Stimulated activated CD8-positive, alpha-beta memory T cell treated with anti-CD3 and anti-CD28 coated beads, Interleukin-7, amount 100 ng/mL, for 1 hour (primary cell): Measurements from ENCODE around the gene TMEM44.
"Not testable (repeated sequence)": the region's sequence is repeated elsewhere in the genome, so short reads cannot be mapped to it uniquely, and the experiment has no call there.

ENCODE experiments used
- DNase-seq, 2 donors: peaks; one replicate each; pipeline ENCODE4 v3.0.0-alpha.2; 2020; ENCODE audit warnings: low read depth in 2 of 2

The TMEM44 gene

DNA sequence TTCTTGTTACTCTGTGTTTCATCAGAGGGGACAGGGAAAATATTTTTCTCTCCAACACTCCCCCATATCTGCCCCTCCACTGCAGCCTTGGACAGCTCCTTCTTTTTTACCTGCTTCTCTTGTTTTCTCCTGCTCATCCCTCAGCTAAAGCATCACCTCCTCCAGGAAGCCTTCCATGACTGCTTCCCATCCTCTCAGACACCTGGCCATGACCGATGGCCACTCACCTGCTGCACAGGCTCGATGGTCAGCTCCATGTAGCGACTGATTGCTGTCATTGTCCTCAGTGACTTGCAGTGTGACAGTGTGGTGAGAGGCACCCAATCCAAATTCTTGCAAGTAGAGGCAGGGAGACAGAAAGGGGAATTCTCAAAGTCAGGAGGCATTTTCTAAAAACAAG, 22.5 kb downstream of the TMEM44 start:
- DNase-seq, result no peak

DNA sequence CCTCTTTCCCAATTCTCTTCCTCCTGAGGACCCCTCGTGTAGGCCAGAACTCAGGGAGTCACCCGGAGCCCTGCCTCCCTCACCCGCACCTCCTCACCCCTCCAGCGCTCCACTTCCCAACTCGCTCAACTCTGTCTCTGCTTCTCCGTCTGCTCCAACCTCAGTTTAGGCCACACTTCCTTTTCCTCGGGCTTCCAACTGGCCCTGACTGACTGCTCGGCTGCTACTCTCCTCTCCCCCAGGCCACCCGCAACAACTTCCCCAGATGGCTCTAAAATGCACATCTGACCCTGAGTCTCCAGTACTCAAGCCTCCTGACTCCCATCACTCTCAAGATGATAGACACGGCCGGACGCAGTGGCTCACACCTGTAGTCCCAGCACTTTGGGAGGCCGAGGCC, 23.6 kb downstream of the TMEM44 start:
- DNase-seq, result no peak

DNA sequence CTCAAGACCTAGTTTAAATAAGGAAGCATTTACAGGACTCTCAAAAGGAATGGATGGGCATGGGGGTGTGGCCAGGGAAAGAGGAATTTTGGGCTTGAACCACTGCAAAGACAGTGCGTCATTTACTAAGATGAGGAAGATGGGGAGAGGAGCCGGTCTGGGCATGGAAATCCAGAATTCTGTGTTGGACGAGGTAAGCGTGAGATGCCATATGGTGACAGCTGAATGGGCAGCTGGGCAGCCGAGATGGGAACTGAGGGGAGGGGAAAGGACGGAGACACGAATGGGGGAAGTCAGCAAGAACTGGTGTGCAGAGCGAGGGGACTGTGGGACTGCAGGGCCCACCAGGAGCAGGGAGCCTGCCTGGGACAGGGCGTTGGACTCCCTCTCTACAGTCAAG, 24.2 kb downstream of the TMEM44 start:
- DNase-seq, result no peak

DNA sequence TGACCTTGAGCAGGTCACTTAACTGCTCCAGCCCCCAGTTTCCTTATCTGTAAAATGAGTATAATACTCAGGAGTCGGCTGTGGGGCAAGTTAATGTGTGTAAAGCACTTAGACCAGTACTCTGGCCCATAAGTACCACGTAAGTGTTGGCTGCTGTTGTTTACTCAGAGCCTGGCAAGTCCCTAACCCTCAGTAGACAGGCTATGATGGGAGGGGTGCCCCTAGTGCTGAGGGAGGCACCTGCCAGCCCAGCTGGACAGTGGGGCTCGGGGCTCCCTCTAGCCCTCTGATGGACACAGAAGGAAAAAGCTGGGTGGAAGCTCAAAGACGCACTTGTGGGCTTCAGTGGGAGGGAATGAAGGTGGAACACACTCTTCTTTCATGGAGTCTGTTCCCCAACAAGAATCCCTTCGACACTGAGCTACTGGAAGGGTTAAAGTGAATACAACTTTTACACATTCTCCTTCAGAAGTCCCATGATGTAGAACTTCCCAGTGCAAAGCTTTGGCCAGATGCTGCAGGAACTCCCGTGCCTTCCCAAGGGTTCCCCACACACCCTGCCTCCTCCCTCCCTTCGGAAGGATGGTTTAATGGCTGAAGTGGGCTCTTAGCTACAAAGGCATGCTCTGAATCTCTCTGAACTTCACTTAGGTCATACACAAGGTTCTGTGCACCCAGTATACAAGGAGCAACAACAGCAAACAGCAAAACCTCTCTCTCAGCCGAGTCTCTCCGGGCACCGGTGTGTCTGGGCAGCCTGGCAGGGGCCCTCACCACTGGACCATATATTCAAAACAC, 25.4 kb downstream of the TMEM44 start:
- no peak for DNase-seq

DNA sequence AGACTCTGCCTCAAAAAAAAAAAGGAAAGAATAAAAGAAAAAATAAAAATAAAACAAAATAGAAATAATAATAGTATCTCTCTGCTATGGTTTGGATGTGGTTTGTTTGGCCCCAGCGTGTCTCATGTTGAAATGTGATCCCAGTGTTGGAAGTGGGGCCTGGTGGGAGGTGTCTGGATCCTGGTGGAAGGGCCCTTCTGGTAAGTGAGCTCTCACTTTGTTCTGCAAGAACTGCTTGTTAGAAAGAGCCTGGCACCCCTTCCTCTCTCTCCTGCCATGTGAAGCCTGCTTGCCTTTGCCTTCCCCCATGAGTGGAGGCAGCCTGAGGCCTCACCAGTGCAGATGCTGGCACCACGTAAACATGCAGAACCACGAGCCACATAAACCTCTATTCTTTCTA, 26.3 kb downstream of the TMEM44 start:
- DNase-seq, result no peak

DNA sequence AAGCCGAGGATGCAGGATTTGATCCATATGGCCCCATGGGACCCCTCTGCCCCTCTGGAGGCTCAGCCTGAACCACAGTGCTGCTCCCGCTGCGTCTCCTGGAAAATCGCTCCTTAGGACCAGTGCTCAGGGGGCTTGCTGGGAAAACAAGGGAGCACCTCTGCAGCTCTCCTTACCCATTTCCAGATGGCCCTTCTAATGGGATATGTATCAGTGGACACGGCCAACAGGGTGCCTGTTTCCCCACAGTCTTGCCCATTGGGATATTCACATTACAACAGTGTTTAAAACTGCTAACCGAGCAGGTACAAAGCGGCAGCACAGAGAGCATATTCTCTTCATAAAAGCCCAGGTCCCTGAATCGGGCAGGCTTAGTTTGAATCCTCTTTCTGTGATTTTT, 27.1 kb downstream of the TMEM44 start:
- no peak for DNase-seq

DNA sequence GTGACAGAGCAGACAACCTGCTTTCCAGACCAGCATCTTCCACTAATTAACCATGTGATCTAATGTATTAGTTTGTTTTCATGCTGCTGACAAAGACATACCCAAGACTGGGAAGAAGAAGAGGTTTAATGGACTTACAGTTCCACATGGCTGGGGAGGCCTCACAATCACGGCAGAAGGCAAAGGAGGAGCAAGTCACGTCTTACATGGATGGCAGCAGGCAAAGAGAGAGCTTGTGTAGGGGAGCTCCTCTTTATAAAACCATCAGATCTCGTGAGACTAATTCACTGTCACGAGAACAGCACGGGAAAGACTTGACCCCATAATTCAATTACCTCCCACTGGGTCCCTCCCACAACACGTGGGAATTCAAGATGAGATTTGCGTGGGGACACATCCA, 27.9 kb downstream of the TMEM44 start:
- not testable (repeated sequence) for DNase-seq

DNA sequence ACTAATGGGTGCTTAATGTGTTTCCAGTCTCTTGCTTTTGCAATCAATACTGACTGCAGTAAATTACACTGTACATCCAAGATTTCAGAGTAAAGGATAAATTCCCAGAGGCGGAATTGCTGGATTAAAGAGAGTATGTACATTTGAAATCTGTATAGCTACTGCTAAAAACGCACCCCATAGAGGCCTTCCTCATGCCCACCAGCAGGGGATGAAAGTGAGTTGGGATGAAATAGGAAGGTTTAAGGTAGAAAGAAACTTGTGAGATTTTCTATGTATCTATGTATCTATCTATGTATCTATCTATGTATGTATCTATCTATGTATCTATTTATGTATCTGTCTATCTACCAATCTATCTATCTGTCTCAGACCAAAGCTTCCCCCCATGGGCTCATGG, 28.4 kb downstream of the TMEM44 start:
- DNase-seq, result no peak

DNA sequence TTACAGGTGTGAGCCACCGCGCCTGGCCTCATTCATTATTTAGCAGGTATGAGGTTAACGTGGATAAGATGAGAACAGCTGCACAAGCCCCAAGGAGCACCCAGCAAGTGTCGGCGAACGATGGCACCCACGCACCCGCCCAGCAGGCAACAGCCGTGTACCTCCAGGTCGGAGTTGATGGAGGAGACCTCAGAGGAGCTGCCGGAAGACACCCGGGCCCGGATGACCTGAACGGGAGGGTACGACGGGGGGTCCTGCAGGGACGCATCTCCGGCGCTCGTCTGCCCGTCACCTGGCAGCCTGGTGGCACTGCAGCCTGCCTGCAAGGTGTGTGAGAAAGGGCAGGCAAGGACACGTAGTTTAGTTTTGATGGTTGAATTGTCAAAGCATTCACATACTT, 29.1 kb downstream of the TMEM44 start:
- no peak for DNase-seq

DNA sequence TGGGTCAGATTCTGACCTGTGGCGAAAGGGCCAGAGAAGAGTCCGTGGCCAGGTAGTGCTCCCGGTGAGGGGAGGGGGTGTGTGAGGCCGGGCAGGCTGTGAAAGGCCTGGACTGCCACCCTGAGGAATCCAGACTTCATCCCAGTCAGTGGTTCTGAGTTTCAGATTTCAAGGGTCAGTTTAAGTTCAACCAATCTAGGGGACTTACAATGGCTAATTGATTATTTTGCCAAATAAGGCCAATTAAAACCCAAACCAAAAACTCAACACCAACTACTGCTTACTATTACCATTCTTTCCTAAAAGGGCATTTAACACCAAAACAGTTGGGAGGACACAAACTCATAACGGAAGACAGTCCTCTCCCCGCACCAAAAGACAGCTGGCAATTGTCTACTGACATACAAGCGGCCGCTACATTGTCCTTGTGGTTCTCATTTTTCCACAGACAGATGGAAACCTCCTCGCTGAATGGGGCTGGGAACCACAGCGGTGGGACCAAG, 30.5 kb downstream of the TMEM44 start:
- DNase-seq, result no peak

DNA sequence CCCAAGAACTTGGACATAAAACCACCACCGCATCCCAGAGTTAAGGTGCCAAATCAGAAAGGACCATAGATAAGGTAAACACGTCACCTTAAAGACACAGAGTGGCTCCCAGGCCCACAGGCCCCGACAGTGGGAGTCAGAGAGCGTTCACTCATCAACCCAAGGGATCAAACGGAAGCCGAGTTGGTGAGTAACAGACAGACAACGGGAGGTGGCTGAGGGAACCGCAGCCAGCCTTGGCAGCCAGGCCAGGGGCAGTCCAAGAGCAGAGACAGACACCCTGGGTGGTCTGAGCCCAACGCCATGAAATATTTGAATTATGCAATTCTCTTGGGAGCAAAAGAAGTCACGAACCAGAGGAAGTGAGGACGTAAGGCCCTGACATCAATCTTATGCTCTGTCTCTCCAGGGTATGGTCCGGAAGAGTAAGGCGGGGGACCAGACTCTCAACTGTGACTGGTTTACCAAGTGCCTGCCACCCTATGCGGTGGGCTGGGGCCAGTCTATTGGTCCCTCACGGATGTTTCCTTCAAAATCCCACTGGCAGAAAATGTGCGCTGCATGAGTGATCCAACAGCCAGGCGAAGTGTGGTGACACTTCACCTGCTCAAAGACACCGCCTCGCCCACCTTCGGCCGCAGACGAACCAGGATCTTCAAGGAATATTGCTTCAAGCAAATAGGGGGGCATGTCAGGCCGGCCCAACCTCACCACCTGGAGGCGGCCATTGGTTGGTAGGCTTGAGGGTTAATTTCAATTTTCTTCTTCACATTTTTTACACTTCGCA, 34.3 kb downstream of the TMEM44 start:
- no peak for DNase-seq

DNA sequence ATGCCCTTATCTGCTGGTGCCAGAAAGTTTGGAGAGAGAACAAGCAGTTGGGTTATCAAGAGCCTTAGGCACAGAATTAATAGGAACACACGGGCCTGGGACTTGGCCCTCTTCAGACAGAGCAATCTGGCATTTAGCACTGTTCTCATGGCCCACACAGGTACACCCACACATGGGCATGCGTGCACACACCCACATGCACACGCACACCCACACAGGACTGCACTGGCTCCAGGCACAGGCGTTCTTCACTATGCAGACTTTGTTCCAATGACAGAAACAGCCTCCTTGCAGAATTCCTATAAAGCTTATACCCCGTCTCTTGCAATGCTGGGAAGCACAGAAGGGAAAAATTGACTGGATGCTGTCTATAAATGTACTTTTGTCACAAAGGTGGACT, 36.3 kb downstream of the TMEM44 start:
- no peak for DNase-seq

DNA sequence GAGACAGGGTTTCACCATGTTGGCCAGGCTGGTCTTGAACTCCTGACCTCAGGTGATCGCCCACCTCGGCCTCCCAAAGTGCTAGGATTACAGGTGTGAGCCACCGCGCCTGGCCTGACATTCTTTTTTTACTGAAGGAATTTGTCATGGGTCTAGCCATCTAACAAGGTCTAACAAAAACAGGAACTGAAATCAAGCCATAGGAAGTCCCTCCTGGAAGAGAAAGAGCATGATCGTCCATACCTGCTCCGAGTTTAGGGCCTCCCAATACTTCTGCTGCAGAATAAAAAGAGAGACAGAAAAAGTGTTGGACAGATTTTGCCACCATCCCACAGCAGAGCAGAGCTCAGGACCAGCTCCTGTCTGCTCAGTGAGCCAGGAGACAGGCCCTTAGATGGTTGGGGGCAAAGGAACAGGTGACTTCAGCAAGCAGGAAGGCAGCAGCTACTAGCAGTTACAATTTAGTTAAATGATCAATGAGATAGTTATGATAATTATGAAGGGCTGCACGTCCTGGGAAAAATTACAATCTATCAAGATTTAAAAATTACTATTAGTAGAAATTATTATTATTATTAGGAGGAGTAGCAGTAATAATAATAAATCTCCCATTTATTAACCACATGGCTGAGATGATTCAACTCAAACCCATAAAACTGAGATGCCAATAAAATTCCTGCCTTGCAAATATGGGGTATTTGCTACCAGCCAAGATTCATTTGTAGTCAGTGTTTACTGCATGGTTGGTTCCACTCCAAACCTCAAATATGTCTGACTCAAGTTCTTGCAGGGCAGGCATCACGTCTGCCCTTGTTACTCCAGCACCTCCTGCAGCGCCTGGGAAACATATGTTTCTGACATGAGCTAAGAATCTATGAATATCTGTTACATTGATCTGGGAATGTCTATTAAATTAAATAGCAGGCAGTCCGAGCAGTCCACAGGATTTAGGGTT, 40.1 kb downstream of the TMEM44 start:
- no peak for DNase-seq

DNA sequence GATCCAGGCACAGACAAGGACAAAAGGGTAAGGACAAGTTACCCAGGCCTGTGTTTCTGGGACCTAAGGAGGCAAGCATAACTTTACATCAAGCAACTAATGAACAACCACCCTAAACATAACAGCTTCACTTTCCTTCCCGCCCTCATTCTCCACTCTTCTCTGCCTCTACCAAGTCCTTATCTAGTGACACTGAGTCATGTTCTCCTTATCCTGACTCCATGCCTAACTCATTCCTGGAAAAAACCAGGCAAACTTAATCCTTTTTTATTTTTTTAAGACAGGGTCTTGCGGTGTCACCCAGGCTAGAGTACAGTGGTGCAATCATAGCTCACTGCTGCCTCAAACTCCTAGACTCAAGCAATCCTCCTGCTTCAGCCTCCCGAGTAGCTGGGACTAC, 44.5 kb downstream of the TMEM44 start:
- no peak for DNase-seq

DNA sequence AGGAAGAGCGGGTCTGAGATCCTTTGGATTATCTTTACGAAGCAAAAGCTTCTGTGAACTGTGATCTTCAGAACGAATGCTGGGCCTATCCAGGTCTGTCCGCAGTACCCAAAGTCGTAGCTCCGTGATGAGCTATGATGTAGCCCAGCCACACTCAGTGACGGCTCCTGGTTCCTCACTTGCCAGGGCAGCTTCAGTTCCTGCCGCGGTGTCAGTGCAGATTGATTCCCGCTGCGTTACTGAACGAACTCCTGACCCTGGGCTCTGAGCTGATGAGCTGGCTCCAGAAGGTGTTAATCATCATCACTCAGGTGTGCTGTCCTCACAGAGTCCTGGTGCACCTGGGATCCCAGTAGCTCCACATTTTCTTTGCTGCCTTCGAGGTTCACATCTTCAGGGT, 45.0 kb downstream of the TMEM44 start:
- no peak for DNase-seq

DNA sequence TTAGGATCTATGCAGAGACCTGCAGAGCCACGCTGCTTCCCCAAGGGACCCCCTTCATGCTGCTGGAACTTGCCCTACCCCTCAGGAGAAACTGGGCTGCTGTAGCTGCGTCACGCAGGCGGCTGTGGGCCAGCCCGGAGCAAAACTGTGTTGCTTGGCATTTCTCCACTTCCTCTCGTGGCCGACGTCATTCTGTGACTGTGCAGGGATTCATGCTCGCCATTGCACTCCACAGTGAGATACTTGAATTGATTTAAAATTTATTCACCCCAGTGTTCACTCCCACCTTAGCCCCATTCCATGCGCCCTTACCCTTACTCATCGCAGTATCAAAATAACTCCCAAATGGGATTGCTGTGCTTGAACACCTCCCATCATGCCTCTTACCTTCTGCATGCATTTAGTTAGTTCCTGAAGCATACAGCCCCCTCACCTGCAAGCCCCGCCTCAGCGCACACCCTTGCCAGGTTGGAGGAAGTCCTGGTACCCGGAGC, 45.7 kb downstream of the TMEM44 start:
- no peak for DNase-seq

DNA sequence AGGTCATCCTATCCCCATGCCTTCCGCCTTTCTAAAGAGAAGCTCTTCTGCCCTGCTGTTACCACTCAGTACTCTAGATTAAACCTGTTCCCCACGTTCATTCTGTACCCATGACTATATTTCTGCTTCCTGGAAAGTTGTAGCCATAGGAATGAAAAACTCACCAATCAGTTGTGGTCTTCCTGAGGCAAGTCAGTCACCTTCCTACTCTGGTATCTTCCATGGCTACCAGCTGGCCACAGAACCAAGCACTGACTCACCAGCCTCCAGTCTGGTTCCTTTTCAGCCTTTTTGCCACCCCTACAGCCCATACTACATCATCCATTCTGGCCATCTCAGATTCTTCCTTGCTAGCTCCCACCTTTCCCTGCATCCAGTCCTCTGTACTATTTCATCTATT, 46.4 kb downstream of the TMEM44 start:
- no peak for DNase-seq

DNA sequence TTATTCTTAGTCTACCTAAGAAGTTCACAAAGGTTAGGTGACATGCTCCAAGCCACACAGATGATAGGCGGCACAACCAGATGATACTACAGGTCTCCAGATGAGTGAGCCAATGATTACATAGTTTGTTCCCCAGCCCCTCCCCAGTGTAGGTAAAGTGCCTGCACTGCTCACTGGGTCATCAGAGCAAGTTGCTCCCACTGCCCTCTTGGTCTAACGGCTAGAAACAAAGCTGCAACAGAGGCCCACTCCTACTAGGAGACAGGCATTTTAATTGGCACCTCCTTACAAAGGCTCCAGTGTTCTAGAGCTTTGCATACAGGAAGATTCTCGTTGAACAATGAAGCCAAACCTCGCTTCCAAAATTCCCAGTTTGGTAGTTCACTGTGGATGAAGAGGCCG, 47.3 kb downstream of the TMEM44 start:
- no peak for DNase-seq

DNA sequence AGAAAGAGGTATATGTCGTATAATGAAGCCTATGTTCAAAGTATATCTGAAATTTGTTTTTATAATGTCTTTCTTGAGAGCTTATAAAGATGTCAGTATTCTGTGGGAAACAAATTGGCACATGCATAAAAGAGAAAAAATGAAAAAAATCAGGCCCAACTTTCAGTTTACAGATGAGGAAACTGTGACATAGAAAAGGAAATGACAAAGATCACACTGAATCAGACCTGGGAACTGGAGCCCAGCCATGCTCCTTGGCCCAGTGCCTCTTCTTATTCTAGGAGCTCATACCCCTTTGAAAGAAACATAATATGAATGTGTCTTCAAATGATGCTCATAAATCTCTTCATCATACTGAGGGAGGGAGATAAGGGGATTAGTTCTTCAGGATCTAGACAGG, 48.4 kb downstream of the TMEM44 start:
- no peak for DNase-seq

DNA sequence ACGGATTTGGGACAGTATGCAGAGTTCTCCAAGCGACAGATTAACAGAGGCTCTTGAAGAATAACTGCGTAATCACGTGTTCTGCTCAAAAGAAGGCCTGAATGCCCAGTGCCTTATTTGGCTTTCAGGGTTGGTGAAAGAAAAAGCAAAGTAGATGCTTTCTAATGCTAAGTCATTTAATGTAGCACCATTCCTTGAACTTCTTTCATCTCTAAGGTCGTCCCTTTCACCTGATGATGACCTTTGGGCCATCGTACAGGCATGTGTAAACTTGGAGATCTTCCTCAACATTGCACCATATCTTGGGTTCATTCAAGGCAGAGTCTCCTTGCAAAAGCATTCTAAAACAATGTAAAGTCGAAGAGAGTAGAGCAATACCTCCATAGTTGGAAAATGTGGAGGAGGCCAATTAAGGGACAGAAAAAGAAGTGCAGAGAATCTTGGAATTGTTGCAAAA, 48.9 kb downstream of the TMEM44 start:
- DNase-seq, result no peak

DNA sequence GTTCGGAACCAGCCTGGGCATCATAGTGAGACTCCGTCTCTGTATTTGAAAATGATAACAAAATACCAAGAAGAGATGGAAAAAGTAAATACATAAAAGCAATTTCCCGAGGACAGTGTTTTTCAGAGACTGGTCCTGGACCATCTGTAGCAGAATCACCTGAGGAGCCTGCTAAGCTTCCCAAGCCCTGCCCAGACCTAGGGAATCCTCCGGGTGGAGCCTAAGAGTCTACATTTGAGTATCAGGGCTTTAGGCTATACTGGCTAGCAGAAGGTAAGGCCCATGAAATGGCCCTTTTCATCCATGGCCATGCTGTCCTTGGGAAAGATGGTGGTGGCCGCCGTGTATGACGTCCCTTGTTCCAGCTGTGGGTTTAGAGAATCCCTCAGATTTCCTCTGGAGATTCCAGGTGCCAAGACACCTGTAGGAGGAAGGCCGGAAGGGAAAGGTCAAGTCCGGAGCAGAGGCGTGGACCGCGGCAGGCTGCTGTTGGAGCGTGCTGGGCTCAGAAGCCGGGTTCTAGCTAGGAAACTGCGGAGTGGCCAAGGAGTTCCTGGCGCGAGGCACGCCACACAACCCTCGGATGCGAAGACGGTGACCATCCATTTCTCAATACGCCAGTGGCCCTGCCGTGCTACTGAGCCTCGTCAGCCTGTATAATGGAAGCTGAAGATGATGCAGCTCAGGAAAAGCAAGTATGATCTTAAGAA, 50.9 kb downstream of the TMEM44 start:
- DNase-seq, result no peak
